HG03378 (cell line): ENCODE data around the gene TFEC.

Experiments
- ATAC-seq: cut with Tn5 transposase; IDR thresholded peaks from one replicate; pipeline ENCODE4 v1.9.1; 2021; ENCODE audit warnings: mild to moderate bottlenecking, moderate library complexity; ENCODE audit not compliant: unreplicated experiment

TFEC gene

DNA sequence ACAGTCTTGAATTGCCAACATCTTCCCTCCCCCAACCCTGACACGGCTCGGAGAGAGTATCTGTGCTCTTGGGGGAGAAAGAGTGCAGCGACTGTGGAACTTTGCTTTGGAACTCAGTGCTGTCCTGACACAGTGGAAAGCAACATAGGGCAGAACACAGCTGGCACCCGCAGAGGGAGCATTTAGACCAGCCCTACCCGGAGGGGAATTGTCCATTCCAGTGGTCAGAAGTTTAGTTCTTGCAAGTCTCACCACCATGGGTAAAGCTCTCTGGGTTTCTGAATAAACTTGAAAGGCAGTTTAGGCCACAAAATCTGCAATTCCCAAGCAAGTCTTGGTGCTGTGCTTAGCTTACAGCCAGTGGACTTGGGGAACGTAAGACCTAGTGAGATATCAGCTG lies 34.9 kb downstream of the TFEC start:
- ATAC-seq: no peak

GRCh38 chr7:115988401-115988800 lies 42.2 kb downstream of the TFEC start:
- no peak for ATAC-seq

DNA sequence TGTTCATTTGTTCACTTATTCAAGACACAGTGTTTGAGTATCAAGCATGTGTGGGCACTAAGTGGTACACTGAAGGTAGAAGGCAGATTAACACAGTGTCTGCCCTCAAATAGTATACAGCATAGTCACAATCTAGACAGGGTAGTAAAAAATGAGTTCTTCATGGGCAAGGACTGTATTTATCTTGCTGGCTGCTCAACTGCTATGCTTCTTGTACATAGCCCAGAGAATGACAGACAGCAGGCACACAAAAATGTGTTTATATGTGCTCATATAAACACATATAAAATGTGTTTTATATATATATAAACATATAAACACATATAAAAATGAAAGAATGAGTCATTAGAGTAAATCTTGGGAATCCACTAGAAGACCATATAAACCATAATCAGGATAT lies 43.1 kb downstream of the TFEC start:
- no peak for ATAC-seq

- no peak for ATAC-seq
Measured at GRCh38 chr7:115984105-115984504, 46.5 kb downstream of the TFEC start.

- no peak for ATAC-seq
Measured at GRCh38 chr7:115980159-115980558, 50.4 kb downstream of the TFEC start.

GRCh38 chr7:115976651-115977050 lies 53.9 kb downstream of the TFEC start:
- ATAC-seq: no peak

GRCh38 chr7:115975766-115976165 lies 54.8 kb downstream of the TFEC start:
- no peak for ATAC-seq

- no peak for ATAC-seq
Measured at GRCh38 chr7:115973406-115973805, 57.2 kb downstream of the TFEC start.

DNA sequence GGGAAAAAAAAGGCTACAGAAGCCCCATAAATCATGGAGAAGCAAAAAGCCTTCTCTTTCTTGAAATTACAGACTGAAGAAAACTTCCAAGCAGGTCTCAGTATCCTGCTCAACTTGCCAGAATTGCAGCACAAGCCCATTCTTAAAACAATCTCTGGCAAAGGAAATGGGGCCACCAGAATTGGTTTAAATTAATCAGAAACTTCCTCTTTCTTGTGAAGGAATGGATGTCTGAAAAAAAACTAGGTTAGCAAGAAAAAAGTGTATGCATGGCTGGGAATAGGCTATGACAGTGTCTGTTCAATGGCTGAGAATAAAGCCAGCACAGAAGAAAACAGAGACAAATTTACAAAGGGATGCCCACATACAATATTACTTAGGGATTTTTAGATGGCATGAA lies 59.1 kb downstream of the TFEC start:
- no peak for ATAC-seq

GRCh38 chr7:115968596-115968995 lies 62.0 kb downstream of the TFEC start:
- ATAC-seq: no peak

GRCh38 chr7:115968171-115968570 lies 62.4 kb downstream of the TFEC start:
- ATAC-seq: no peak

GRCh38 chr7:115965796-115966475 lies 64.6 kb downstream of the TFEC start:
- ATAC-seq: no peak

DNA sequence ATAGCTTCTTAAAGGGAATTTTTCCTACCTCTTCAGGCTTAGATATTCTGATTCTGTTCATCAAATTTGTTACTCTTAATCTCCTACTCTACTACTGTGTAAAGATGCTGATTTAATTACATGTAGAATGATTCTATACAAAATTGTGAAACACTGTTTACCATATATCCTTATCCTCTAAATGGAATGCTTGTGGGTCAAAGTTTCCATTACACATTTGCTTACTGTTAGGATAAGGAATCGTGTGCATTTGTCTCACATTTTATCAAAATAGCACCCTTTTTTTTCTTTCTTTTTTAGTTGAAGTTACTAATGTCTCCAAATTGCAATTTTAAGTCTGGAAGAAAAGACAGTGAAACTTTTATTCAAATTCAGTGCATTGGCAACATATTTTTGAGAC lies 65.3 kb downstream of the TFEC start:
- no peak for ATAC-seq

DNA sequence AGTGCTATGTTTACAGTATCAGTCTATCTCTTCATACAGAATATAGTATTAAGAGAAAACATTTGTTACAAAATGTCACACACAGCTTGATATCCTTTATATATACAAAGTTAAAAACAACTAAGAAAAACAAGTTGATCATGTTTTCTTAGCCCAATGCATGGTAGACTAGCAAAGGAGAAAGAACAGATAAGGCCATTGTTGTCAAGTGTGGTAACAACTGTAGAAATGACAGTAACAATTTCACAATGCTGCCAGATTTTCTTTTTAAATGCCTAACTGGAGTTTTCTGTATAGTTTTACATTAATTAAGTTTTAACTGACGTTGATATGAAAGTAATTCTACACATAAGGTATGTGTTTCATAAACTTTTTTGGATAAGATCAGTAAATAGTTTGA lies 65.8 kb downstream of the TFEC start:
- ATAC-seq: no peak

- ATAC-seq: no peak
Measured at GRCh38 chr7:115962340-115962739, 68.2 kb downstream of the TFEC start.

DNA sequence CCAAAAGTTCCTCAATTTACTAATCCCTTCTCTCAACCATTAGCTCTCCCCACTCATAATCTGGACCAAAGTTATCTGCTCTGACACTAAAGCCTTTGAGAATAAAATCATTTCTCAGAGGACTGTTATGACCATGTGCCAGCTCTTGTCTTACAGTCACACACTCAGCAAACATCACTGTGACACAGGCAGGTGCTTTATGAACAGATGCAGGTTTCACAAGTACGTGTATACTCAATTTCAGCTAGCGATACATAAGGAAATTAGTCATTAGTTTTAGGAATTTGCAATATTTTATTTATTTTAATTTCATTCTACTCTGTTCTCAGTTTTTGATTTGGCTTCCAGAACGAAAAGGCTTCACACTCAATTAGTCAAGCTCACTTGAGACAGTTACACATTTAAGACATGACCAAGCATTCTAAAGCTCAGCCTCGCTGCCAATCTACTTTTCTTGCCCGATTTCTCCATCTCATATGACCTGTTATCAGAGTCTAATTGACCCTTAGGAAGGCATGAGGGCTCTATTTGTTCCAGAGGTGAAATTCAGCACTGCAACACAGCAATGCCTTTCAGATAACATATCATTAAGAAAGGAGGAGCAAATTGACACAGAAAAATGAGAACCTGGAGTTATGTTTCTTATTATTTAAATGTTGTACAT lies 76.8 kb downstream of the TFEC start:
- ATAC-seq: no peak

- ATAC-seq: no peak
Measured at GRCh38 chr7:115952832-115953231, 77.7 kb downstream of the TFEC start.

GRCh38 chr7:115951547-115951946 lies 79.0 kb downstream of the TFEC start:
- no peak for ATAC-seq

DNA sequence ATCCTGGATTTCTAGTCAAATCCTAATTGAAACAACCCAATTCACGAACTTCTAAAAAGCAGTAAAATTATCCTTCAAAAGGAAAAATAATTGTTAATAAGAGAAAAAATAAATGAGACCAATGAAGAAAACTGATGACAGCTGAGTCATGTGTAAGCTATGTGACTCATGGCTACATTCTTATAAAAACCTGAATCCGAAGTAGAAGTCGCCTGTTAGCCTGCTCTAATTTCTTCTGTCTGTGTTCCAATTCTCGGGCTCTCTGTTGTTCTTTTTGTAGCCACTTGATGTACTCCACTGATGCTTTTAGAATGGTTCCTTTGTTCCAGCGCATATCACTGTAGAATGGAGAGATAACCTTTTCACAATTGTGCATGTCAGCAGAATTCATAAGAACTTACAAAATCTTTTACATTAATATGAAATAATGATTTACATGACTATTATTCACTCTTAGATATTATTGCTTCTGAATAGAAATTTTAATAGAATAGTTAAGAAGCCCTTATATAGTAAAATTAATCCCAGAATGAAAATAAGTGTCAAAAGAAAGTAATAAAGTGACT lies 88.8 kb downstream of the TFEC start:
- no peak for ATAC-seq

GRCh38 chr7:115940460-115941060 lies 90.0 kb downstream of the TFEC start:
- no peak for ATAC-seq

- no peak for ATAC-seq
Measured at GRCh38 chr7:115937960-115938359, 92.6 kb downstream of the TFEC start.

DNA sequence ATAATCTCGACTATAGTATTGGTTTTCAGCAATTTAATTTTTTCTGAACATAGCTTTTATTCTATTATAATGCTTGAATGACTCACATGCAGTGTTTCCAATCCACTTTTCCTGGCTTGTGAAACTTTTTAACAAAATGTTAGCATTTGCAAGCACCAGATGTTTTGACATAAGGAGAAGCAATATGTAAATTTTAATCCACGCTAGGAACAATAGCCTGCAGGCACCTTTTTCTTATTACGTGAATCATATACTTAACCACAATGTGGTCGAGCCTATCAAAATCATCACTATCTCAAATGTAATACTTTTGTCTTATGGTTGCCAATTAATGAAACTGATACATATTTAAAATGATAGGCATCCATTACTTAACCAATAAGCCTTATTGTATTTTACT lies 97.1 kb downstream of the TFEC start:
- no peak for ATAC-seq
